Common myeloid progenitor, CD34-positive (primary cell): ENCODE data around the gene HMGB3.
"Not testable (repeated sequence)": the region's sequence is repeated elsewhere in the genome, so short reads cannot be mapped to it uniquely, and the experiment has no call there.

ENCODE experiments used
- CTCF ChIA-PET: fragments of 350-600 bp; sonication (Branson Sonifier 250); formaldehyde crosslinking; loops from one replicate; lab custom pipeline; 2021; ENCODE audit warnings: antibody characterized with exemption; lab: Charles Lee
- POLR2A ChIA-PET: fragments of 350-600 bp; sonication (Branson Sonifier 250); formaldehyde crosslinking; loops from one replicate; lab custom pipeline; 2021; ENCODE audit warnings: antibody characterized with exemption; lab: Charles Lee
- DNase-seq, 3 donors: peaks; one replicate each; pipeline versions ENCODE4 v3.0.0 to v3.0.0-alpha.2; 2013
- H3K27ac ChIP-seq, 2 experiments: 1 replicate in 1 of 2; 2 replicates in 1 of 2; pipeline ENCODE4 v1.7.0; 2013; ENCODE audit warnings: inconsistent platforms in 2 of 2, low read length in 2 of 2, mild to moderate bottlenecking in 2 of 2, low read depth in 1 of 2, moderate library complexity in 1 of 2; ENCODE audit not compliant: severe bottlenecking in 2 of 2, insufficient read depth in 1 of 2, poor library complexity in 1 of 2
- H3K27me3 ChIP-seq, 5 experiments: replicated peaks in 2 of 5; 1 replicate in 3 of 5; 2 replicates in 2 of 5; pipeline versions ENCODE4 v1.6.1 to v1.7.0; 2013; ENCODE audit warnings: low read length in 4 of 5, mild to moderate bottlenecking in 2 of 5, moderate library complexity in 2 of 5, inconsistent platforms in 1 of 5; ENCODE audit not compliant: insufficient read depth in 5 of 5, control insufficient read depth in 4 of 5
- H3K36me3 ChIP-seq, 4 experiments: 1 replicate in 2 of 4; 2 replicates in 2 of 4; pipeline versions ENCODE4 v1.6.1 to v1.7.0; 2013; ENCODE audit warnings: low read length in 3 of 4, control low read depth in 1 of 4, mild to moderate bottlenecking in 1 of 4; ENCODE audit not compliant: control insufficient read depth in 4 of 4, insufficient read depth in 4 of 4
- H3K4me1 ChIP-seq, 4 experiments: 1 replicate in 3 of 4; 2 replicates in 1 of 4; pipeline versions ENCODE4 v1.6.1 to v1.7.1; 2013; ENCODE audit warnings: low read length in 3 of 4, mild to moderate bottlenecking in 3 of 4, control low read depth in 1 of 4, inconsistent platforms in 1 of 4, moderate library complexity in 1 of 4; ENCODE audit not compliant: control insufficient read depth in 4 of 4, insufficient read depth in 4 of 4; ENCODE audit errors: control extremely low read depth in 1 of 4
- H3K4me3 ChIP-seq, 7 experiments: 1 replicate in 4 of 7; 2 replicates in 3 of 7; pipeline versions ENCODE4 v1.5.1 to v1.7.0; 2013; ENCODE audit warnings: mild to moderate bottlenecking in 7 of 7, low read length in 6 of 7, moderate library complexity in 6 of 7, inconsistent platforms in 2 of 7, low read depth in 2 of 7, control low read depth in 1 of 7; ENCODE audit not compliant: insufficient read depth in 4 of 7, control insufficient read depth in 1 of 7; ENCODE audit errors: extremely low read depth in 1 of 7
- H3K9me3 ChIP-seq, 5 experiments: 1 replicate in 4 of 5; 2 replicates in 1 of 5; pipeline versions ENCODE4 v1.6.1 to v1.7.1; 2013; ENCODE audit warnings: low read length in 4 of 5, mild to moderate bottlenecking in 2 of 5, inconsistent platforms in 1 of 5, low read depth in 1 of 5, moderate library complexity in 1 of 5; ENCODE audit not compliant: control insufficient read depth in 4 of 5, insufficient read depth in 2 of 5; ENCODE audit errors: control extremely low read depth in 1 of 5
- WGBS: methylation state at CpG from one replicate; pipeline ENCODE4 v1.1.5; 2013; ENCODE audit not compliant: insufficient coverage; 5-methylcytosine and 5-hydroxymethylcytosine counted together

Gene HMGB3

DNA sequence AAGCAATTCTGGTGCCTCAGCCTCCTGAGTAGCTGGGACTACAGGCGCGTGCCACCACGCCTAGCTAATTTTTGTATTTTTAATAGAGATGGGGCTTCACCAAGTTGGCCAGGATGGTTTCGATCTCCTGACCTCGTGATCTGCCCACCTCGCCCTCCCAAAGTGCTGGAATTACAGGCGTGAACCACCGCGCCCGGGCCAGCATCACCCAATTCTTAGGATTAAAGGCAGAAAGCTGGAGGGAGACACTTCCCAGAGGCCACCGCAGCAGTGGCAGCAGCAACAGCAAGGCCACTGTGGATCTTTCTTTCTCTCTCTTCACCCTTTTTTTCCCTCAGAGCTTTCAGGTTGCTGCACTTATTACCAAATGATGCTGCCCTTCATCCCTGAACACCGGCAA lies 18.7 kb upstream of the HMGB3 start:
- CTCF ChIA-PET, H3K36me3 ChIP-seq, DNase-seq, H3K9me3 ChIP-seq, POLR2A ChIA-PET, H3K27ac ChIP-seq, H3K4me3 ChIP-seq, H3K4me1 ChIP-seq, H3K27me3 ChIP-seq: not testable (repeated sequence)
- 96% methylated on average over 12 of the region's 12 CpGs for WGBS

DNA sequence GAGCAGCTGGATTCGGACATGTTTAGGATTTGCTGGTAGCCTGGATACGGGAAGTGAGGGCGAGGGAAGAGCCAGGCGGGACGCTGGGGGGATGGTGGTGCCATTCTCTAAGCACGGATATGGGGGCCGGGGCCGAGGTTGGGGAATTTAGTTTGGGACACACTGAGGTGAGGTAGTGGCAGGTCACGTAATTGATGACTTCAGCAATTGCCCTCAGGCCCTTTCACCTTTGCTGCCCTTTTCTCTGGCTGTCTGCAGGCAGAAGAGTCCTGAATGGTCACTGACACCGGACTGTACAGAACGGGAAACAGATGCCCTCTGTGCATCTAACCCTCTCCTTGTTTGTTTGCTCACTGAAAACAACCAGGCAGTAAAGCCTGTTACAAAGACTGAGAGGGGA lies 16.9 kb upstream of the HMGB3 start:
- no peak overlapping the region for H3K4me3 ChIP-seq
- POLR2A ChIA-PET, result no interaction called here
- WGBS, result 74% methylated on average over 9 of the region's 11 CpGs

DNA sequence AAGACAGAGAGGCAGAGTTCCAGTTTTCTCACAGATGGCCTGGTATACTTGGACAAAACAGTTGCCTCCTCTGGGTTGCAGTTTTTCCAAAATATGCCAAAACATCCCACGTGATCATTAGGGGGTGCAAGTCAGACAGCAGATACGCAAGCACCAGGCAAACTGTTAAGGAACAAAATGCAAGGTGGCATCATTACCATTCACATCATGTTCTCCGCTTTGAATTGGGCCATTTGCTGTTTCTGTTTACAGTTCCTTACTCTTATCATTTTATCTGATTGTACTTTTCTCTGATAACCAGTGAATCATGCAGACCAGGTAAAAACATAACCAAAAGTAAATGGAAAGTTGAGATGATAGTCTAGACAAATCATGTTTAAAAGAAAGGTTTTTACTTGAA lies 16.4 kb upstream of the HMGB3 start:
- Histone ChIP-seq H3K27ac (no peak overlapping the region), H3K27me3 (peaks cover 0 to 6% (median 2%) of the 10 kb centered on the region in 5 experiments), H3K4me1 (no peaks in the 10 kb centered on the region), H3K36me3 (no peaks in the 10 kb centered on the region), H3K9me3 (no peaks in the 10 kb centered on the region), H3K4me3 (no peak overlapping the region)
- DNase-seq, result no peak
- WGBS, result 70% methylated on average over 3 of the region's 3 CpGs
- CTCF ChIA-PET, result no interaction called here
- POLR2A ChIA-PET, result no interaction called here

More for the DNA sequence above, 16.9 kb upstream of the HMGB3 start:
- H3K27ac ChIP-seq, result no peak overlapping the region
- H3K4me1 ChIP-seq, result no peaks in the 10 kb centered on the region
- H3K36me3 ChIP-seq, result no peaks in the 10 kb centered on the region
- DNase-seq, result no peak
- no peaks in the 10 kb centered on the region for H3K9me3 ChIP-seq
- CTCF ChIA-PET, result no interaction called here
- H3K27me3 ChIP-seq, result peaks cover 0 to 6% (median 2%) of the 10 kb centered on the region in 5 experiments

DNA sequence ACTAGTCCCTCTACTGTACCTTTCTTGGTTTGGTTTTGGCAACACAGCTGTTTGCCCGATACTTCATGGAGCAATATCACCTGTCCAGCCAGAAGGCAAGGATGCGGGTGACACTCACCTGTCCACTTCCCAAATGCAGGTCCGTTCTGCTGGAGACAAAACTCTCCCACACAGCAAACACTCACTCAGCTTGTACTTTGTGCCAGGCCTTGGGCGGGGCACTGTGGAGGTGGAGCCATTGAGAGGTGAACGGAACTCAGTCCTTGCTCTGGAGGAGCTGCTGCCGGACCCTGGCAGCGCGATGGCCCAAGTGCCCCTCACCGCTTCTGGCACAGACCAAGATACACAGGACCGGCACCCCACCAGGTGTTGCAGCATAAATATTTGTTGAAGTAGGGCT lies 15.3 kb upstream of the HMGB3 start:
- no peaks in the 10 kb centered on the region for H3K4me1 ChIP-seq
- no peaks in the 10 kb centered on the region for H3K36me3 ChIP-seq
- ChIA-PET CTCF (no interaction called here), POLR2A (no interaction called here)
- H3K9me3 ChIP-seq, result no peaks in the 10 kb centered on the region
- no peak overlapping the region for H3K4me3 ChIP-seq
- no peak overlapping the region for H3K27ac ChIP-seq
- no peak for DNase-seq
- 88% methylated on average over 8 of the region's 10 CpGs for WGBS
- H3K27me3 ChIP-seq, result peaks cover 0 to 6% (median 2%) of the 10 kb centered on the region in 5 experiments

DNA sequence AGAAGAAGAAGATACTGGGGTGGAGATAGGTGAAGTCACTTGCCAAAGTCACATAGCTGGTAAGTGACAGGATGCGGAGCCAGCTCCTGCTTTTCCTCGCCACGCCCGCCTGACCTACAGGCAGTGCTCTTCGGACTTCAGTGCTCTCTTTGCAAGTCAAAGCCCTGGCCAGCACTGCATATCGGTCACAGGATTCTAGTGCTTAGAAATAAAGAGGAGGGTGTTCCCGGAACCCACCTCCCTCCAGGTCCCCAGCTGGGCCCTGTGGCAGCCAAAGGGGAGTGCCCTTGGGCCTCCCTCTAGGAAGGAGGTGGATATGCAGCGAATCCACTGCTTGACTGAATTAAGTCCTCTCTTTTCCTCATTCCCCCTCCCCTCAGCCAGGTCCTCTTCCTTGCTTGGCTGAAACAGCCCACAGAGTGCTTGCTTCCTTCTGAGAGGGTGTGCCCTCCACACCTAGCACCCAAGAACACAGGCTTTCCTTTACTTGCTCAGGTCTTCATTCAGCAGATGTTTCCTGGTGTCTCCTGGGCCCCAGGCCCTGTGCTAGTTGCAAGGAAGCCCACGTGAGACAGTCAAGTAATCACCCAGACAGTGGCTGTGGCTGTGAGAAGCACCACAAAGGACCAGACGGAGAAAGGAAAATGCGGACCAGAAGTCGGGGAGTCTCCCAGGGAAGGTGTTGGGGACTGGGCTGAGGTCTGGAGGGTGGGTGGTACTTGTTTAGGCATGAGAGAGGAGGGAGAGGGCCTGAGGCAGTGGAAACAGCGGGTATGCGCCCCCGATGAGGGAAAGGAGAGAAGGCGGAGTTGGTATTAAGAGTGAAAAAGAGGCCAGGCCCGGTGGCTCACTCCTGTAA lies 14.0 kb upstream of the HMGB3 start:
- H3K9me3 ChIP-seq, result no peaks in the 10 kb centered on the region
- H3K4me1 ChIP-seq, result no peaks in the 10 kb centered on the region
- peaks cover 0 to 6% (median 2%) of the 10 kb centered on the region in 5 experiments for H3K27me3 ChIP-seq
- no peaks in the 10 kb centered on the region for H3K36me3 ChIP-seq
- H3K4me3 ChIP-seq, result no peak overlapping the region
- WGBS, result 85% methylated on average over 15 of the region's 17 CpGs
- CTCF ChIA-PET, result no interaction called here
- DNase-seq, result no peak
- no peak overlapping the region for H3K27ac ChIP-seq
- POLR2A ChIA-PET, result no interaction called here

DNA sequence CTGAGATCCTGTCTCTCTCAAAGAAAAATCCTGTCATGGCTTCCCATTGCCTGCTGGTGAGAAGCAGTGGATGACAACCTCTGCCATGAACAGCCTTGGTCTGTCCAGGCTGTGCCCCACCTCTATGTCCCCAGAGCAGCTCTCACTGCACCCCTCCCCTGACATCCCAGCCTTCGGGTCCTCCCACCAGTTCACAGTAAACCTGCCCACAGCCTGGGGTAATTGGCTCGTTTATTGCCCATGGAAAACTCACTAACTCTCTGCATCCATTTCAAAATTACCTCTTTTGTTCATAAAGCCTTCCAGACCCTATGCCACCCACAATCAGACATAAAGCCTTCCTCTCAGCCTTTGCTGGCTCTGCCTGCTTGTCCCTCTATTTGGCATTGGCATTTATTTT lies 10.7 kb upstream of the HMGB3 start:
- no peak overlapping the region for H3K27ac ChIP-seq
- 86% methylated on average over 2 of the region's 2 CpGs for whole genome bisulfite sequencing
- H3K27me3 ChIP-seq, result peaks cover 0 to 6% (median 0%) of the 10 kb centered on the region in 5 experiments
- H3K36me3 ChIP-seq, result no peaks in the 10 kb centered on the region
- DNase-seq, result no peak
- H3K4me1 ChIP-seq, result no peaks in the 10 kb centered on the region
- no peak overlapping the region for H3K4me3 ChIP-seq
- ChIA-PET CTCF (no interaction called here), POLR2A (no interaction called here)
- H3K9me3 ChIP-seq, result no peaks in the 10 kb centered on the region

DNA sequence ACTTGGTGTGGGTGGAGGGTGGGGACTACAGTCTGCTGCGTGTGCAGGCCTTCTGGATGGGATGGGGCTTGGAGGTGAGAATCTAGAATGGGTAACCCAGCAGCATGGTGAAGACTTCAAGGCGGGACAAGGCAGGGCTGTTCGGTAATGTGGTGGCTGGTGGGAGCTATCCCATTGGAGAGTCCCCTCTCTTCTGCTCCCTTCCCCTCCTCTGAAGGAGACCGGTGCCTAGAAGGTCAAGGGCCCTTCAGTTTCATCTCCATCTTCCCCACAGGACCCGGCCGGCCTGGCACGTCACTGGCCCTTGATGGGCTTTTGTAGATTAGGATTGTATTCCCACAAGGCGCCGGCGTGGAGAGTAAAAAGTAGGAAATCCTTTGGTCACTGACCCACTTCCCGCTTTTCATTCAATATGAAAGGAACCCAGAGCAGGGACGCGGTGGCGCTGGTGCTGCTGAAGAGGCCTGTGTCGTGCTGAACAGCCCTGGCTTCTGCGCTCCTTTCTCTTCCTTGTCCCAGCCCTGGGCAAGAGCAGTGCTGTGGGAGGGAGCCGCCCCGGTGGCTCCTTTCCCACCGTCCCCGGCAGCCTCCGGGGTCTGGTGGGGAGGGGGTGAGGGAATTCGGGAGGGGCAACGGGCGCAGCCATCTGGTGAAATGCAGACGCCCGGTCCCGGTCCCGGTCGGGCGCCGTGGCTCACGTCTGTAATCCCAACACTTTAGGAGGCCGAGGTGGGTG lies 7.3 kb upstream of the HMGB3 start:
- H3K36me3 ChIP-seq, result no peaks in the 10 kb centered on the region
- peaks cover 0 to 2% (median 0%) of the 10 kb centered on the region in 5 experiments for H3K27me3 ChIP-seq
- no peaks in the 10 kb centered on the region for H3K9me3 ChIP-seq
- no peak for DNase-seq
- POLR2A ChIA-PET, result no interaction called here
- no peak overlapping the region for H3K4me3 ChIP-seq
- no peaks in the 10 kb centered on the region for H3K4me1 ChIP-seq
- CTCF ChIA-PET, result no interaction called here
- 68% methylated on average over 13 of the region's 33 CpGs for WGBS
- H3K27ac ChIP-seq, result no peak overlapping the region
